PC-3 (cell line): Measurements from ENCODE around the gene PITX3.

ENCODE experiments used
- EZH2phosphoT487 ChIP-seq: fragments of 300-600 bp; sonication (generic); IDR thresholded peaks from 2 replicates; pipeline ENCODE4 v1.6.1; 2018; ENCODE audit warnings: mild to moderate bottlenecking, antibody characterized with exemption, low read length, borderline replicate concordance
- TF ChIP-seq, protein P1 (sequence below): fragments of 300-600 bp; sonication (generic); conservative IDR thresholded peaks from 2 replicates; pipeline ENCODE4 v1.5.1; 2017; ENCODE audit warnings: antibody characterized with exemption, low read depth, mild to moderate bottlenecking, low read length

DNA sequence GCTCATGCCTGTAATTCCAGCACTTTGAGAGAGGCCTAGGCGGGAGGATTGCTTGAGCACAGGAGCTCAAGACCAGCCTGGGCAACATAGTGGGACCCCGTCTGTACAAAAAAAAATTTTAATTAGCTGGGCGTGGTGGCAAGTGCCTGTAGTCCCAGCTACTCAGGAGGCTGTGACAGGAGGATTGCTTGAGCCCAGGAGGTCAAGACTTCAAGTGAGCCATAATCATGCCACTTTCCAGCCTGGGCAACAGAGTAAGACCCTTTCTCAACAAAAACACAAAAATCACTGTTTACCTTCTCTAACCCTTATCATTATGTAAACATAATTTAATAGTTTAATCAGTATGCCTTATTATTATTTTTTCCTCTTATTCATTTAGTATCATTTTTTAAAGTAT is 48.5 kb upstream of the PITX3 start:
- TF ChIP-seq, protein P1, sequence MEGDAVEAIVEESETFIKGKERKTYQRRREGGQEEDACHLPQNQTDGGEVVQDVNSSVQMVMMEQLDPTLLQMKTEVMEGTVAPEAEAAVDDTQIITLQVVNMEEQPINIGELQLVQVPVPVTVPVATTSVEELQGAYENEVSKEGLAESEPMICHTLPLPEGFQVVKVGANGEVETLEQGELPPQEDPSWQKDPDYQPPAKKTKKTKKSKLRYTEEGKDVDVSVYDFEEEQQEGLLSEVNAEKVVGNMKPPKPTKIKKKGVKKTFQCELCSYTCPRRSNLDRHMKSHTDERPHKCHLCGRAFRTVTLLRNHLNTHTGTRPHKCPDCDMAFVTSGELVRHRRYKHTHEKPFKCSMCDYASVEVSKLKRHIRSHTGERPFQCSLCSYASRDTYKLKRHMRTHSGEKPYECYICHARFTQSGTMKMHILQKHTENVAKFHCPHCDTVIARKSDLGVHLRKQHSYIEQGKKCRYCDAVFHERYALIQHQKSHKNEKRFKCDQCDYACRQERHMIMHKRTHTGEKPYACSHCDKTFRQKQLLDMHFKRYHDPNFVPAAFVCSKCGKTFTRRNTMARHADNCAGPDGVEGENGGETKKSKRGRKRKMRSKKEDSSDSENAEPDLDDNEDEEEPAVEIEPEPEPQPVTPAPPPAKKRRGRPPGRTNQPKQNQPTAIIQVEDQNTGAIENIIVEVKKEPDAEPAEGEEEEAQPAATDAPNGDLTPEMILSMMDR, result no peak
- no peak for TF ChIP-seq EZH2phosphoT487
